Endothelial cell (in vitro differentiated cells): Measurements from ENCODE around the gene CDYL. TPM values are rescaled to one million over a fixed set of nuclear protein-coding genes. Genes with fewer than 3 reads are reported as not detected.
"Not testable (repeated sequence)": the region's sequence is repeated elsewhere in the genome, so short reads cannot be mapped to it uniquely, and the experiment has no call there.

Experiments
- DNase-seq: peaks from one replicate; pipeline ENCODE4 v3.0.0; 2021; ENCODE audit warnings: low spot score
- H3K27ac Mint-ChIP-seq: one replicate; pipeline ENCODE4 v1.8.0; 2021; ENCODE audit warnings: mixed read lengths, inconsistent platforms; ENCODE audit not compliant: unreplicated experiment
- H3K27me3 Mint-ChIP-seq: one replicate; pipeline ENCODE4 v1.8.0; 2021; ENCODE audit warnings: mild to moderate bottlenecking, moderate library complexity, mixed read lengths, inconsistent platforms; ENCODE audit not compliant: unreplicated experiment
- H3K36me3 Mint-ChIP-seq: one replicate; pipeline ENCODE4 v1.8.0; 2021; ENCODE audit warnings: mild to moderate bottlenecking, low read depth, mixed read lengths, inconsistent platforms; ENCODE audit not compliant: unreplicated experiment
- H3K4me1 Mint-ChIP-seq: one replicate; pipeline ENCODE4 v1.8.0; 2021; ENCODE audit warnings: mild to moderate bottlenecking, mixed read lengths, inconsistent platforms; ENCODE audit not compliant: unreplicated experiment
- H3K4me3 Mint-ChIP-seq: one replicate; pipeline ENCODE4 v1.8.0; 2021; ENCODE audit warnings: mild to moderate bottlenecking, mixed read lengths, inconsistent platforms; ENCODE audit not compliant: unreplicated experiment
- H3K9me3 Mint-ChIP-seq: one replicate; pipeline ENCODE4 v1.8.0; 2021; ENCODE audit warnings: mixed read lengths, inconsistent platforms; ENCODE audit not compliant: unreplicated experiment
- total RNA-seq: library from RNA; stranded (reverse); fragmentation: NEBNext Ultra II Directional; extraction: Animal tissue kit (Norgen Biotek cat#: 25700); gene quantifications from one replicate; pipeline ENCODE4 v1.2.1, GENCODE V29; 2021; ENCODE audit not compliant: unreplicated experiment
- TF ChIP-seq, protein P1 (sequence below): fragments of 200-600 bp; sonication (generic); IDR thresholded peaks from one replicate; pipeline ENCODE4 v1.5.0; 2021; ENCODE audit warnings: antibody characterized with exemption; ENCODE audit not compliant: unreplicated experiment

Gene CDYL
- total RNA-seq, 1 donor from 2014 or later, result 66.7 TPM

DNA sequence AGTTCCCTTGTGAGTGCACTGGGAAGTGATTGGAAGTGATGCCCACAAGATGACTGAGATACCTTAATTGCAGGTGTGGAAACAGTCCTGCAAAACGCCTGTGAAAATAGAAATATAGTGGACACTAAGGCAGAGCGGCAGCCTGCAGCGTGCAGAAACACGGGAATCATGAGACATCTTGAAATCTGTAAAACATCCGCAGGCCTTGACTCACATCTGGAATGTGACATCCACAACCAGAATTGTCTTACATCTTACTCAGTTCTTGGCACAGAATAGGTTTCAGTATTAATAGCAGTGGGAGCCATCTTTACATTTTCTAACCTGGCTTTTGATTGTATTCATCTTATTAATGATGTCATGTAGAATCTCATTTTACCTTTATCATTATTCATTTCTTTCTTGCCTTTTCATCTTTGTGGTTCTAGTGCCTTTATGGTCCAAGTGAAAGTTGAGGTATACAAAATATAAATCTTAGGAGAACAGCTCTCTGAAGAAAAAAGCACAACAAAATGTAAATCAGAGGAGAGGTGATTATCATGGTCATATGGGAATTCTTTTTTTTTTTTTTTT is 44.6 kb downstream of the CDYL start:
- Mint-ChIP-seq H3K9me3 (no peaks in the 10 kb centered on the region), H3K27ac (no peak overlapping the region), H3K36me3 (no peaks in the 10 kb centered on the region), H3K4me1 (peaks cover 6% of the 10 kb centered on the region), H3K27me3 (peaks cover 1% of the 10 kb centered on the region), H3K4me3 (no peak overlapping the region)
- TF ChIP-seq, protein P1, sequence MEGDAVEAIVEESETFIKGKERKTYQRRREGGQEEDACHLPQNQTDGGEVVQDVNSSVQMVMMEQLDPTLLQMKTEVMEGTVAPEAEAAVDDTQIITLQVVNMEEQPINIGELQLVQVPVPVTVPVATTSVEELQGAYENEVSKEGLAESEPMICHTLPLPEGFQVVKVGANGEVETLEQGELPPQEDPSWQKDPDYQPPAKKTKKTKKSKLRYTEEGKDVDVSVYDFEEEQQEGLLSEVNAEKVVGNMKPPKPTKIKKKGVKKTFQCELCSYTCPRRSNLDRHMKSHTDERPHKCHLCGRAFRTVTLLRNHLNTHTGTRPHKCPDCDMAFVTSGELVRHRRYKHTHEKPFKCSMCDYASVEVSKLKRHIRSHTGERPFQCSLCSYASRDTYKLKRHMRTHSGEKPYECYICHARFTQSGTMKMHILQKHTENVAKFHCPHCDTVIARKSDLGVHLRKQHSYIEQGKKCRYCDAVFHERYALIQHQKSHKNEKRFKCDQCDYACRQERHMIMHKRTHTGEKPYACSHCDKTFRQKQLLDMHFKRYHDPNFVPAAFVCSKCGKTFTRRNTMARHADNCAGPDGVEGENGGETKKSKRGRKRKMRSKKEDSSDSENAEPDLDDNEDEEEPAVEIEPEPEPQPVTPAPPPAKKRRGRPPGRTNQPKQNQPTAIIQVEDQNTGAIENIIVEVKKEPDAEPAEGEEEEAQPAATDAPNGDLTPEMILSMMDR, result no peak
- no peak for DNase-seq

DNA sequence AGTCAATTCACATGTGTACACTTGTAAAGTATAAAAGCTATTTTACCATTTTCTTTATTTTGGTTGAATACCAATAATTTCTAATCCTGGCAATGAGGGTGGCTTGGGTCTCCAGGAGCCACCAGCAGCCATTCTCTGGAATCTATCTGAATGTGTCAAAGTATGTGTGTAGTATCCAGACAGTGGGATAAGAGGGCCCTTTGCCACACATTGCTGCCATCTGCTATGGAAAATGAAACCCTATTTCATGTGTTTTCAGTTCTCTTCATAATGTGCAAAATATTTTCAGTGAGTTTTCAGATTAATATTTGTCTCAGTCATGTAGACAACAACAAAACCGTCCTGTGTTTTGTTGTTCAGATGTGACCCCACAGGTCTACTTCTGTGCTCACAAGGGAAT is 46.3 kb downstream of the CDYL start:
- Mint-ChIP-seq H3K27me3 (peaks cover 1% of the 10 kb centered on the region), H3K4me3 (no peak overlapping the region), H3K27ac (no peak overlapping the region), H3K4me1 (peaks cover 6% of the 10 kb centered on the region), H3K36me3 (no peaks in the 10 kb centered on the region), H3K9me3 (no peaks in the 10 kb centered on the region)
- TF ChIP-seq, protein P1, result no peak
- DNase-seq, result no peak

DNA sequence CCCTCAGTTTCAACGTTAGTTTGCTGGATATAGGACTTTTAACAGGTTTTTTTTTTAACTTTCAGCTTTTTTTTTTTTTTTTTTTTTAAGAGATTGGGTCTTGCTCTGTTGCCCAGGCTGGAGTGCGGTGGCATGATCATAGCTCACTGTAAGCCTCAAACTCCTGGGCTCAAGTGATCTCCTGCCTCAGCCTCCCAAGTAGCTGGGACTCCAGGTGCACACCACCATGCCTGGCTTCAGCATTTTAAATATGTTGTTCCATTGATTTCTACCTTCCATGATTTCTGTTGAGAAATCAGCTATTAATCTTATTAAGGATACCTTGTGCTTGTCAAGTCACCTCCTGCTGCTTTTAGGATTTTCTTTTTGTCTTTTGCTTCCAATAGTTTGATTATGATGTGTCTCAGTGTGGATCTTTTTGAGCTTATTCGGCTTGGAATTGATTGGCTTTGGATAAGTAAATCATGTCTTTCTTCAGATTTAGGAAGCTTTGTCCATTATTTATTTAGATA is 52.0 kb downstream of the CDYL start:
- no peak overlapping the region for H3K4me3 Mint-ChIP-seq
- H3K9me3 Mint-ChIP-seq, result peaks cover 12% of the 10 kb centered on the region
- H3K36me3 Mint-ChIP-seq, result peaks cover 12% of the 10 kb centered on the region
- TF ChIP-seq, protein P1, result no peak
- H3K27me3 Mint-ChIP-seq, result peaks cover 2% of the 10 kb centered on the region
- DNase-seq, result no peak
- no peak overlapping the region for H3K27ac Mint-ChIP-seq
- no peaks in the 10 kb centered on the region for H3K4me1 Mint-ChIP-seq

DNA sequence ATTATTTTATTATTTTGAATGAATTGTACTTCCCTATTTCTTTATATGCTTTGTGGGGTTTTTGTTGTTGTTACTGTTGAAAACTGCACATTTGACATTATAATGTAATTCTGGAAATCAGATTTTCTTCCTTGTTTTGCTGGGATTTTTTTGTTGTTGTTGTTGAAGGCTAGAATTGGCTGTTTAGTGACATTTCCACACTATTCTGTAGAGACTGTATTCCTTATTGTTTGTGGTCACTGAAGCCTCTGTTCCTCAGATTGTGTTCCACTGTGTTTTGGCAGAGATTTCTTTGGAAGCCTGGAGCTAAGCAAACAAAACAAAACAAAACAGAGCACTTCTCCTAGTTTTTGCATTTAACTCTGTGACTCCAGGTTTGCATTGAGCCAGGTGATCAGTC is 52.9 kb downstream of the CDYL start:
- DNase-seq, result no peak
- Mint-ChIP-seq H3K27ac (no peak overlapping the region), H3K27me3 (peaks cover 2% of the 10 kb centered on the region), H3K9me3 (peaks cover 12% of the 10 kb centered on the region), H3K4me3 (no peak overlapping the region), H3K36me3 (peaks cover 12% of the 10 kb centered on the region), H3K4me1 (no peaks in the 10 kb centered on the region)
- TF ChIP-seq, protein P1, result no peak

DNA sequence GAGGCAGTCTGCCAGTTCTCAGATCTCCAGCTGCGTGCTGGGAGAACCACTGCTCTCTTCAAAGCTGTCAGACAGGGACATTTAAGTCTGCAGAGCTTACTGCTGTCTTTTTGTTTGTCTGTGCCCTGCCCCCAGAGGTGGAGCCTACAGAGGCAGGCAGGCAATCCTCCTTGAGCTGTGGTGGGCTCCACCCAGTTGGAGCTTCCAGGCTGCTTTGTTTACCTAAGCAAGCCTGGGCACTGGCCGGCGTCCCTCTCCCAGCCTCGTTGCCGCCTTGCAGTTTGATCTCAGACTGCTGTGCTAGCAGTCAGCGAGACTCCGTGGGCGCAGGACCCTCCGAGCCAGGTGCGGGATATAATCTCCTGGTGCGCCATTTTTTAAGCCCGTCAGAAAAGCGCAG is 59.3 kb downstream of the CDYL start:
- not testable (repeated sequence) for H3K9me3 Mint-ChIP-seq, H3K4me3 Mint-ChIP-seq

More for the DNA sequence above, 59.3 kb downstream of the CDYL start:
- not testable (repeated sequence) for DNase-seq, H3K27ac Mint-ChIP-seq, H3K27me3 Mint-ChIP-seq, H3K36me3 Mint-ChIP-seq, H3K4me1 Mint-ChIP-seq
